SK-MEL-5 (cell line): ENCODE results near the gene CCDC28B. TPM values are rescaled to one million over a fixed set of nuclear protein-coding genes. Genes with fewer than 3 reads are reported as not detected.
"Not testable (repeated sequence)": the region's sequence is repeated elsewhere in the genome, so short reads cannot be mapped to it uniquely, and the experiment has no call there.

Experiments
- DNase-seq: peaks from one replicate; pipeline ENCODE4 v3.0.0-alpha.2; 2016; ENCODE audit warnings: low read depth, low spot score
- in situ Hi-C: cut with HindIII; loops from 2 replicates; pipeline ENCODE4 v1.10.0; 2016; ENCODE audit warnings: low sequenced_read_pairs, high pct_unique_total_duplicates, low pct_unique_long_range_greater_than_20kb
- polyA plus RNA-seq, 2 experiments: library from polyadenylated mRNA; depleted of rRNA; stranded (reverse); fragments of >200 nt; gene quantifications; 2 replicates each; pipeline ENCODE4 v1.2.3, GENCODE V29; 2015
- total RNA-seq: library from RNA; depleted of rRNA; stranded (reverse); fragments of >200 nt; shearing (Covaris generic); gene quantifications from 2 replicates; pipeline ENCODE4 v1.2.3, GENCODE V29; 2014; rRNA removed

CCDC28B gene
- 8.6 and 12.2 TPM in 2 replicates for total RNA-seq
- 6.0 and 6.5 TPM in 2 replicates for polyA plus RNA-seq (2015; cell fraction: cytosol; rRNA removed)
- polyA plus RNA-seq (2015; cell fraction: nucleus; rRNA removed): 1.7 and 8.2 TPM in 2 replicates

GRCh38 chr1:32200226-32201010, at the start of gene CCDC28B:
Gene CCDC28B, plus strand, starts transcription at chr1:32200595. Its CDS starts 1,341 bp downstream, at chr1:32201936.
- peak; percentile 51 for DNase-seq
- in situ Hi-C loops: no loop called here

DNA sequence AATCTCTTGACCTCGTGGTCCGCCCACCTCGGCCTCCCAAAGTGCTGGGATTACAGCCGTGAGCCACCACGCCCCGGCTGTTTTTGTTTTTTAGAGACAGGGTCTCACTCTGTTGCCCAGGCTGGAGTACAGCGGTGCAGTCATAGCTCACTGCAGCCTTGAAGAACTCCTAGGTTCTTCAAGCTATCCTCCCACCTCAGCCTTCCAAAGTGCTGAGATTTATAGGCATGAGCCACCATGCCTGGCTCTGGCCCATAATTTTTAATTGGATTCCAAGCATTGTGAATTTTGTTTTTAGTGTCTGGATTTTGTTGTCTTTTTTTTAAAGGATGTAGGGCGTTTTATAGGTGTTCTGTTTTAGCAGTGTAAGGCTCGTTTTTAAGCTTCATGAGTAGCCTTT, 49.5 kb upstream of the CCDC28B start:
- in situ Hi-C loops: no loop called here
- DNase-seq: no peak

GRCh38 chr1:32151319-32151787, 49.0 kb upstream of the CCDC28B start:
- in situ Hi-C loops: no loop called here
- DNase-seq: no peak

DNA sequence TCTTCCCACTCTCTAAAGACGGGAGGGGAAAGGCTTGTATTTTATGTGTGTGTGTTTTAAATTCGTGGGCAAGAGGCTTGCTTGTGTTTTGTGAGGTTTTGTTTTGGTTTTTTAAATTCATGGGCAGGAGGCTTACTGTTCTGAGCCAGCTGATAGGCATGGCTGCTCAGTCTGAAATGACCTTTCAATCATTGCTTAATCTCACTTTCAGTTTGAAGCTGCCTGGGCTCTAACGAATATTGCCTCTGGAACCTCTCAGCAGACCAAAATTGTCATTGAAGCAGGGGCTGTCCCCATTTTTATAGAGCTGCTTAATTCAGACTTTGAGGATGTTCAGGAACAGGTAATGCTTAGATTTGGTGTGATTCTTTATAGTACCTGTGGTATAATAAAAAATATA, 41.2 kb upstream of the CCDC28B start:
- no peak for DNase-seq
- in situ Hi-C loops: no loop called here

DNA sequence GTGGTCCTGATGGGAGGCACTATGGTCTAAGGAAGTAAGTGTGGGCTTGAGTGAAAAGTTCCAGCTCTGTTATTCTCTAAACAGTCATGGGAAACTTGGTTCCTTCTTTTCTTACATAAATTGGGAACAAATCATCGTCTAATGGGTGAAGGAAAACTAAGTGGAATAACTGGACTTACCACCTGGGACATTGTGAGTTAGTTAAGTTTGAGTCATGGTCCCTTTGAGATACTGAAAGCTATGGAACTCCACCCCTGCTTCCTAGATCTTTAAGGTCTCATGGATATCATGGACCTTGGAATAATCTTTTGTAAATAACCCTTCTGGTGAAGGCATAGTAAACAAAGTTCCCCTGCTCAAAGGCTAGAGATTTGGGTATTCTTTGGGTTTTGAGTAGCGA, 37.0 kb upstream of the CCDC28B start:
- no peak for DNase-seq
- in situ Hi-C loops: loop anchor here (10.0 kb wide), 1 partner anchor 49 kb away; no protein-coding TSS in a partner anchor

- in situ Hi-C loops: loop anchor here (10.0 kb wide), 1 partner anchor 51 kb away; no protein-coding TSS in a partner anchor
- not testable (repeated sequence) for DNase-seq
Observed at GRCh38 chr1:32165633-32166032, 34.8 kb upstream of the CCDC28B start.

GRCh38 chr1:32170991-32171390, 29.4 kb upstream of the CCDC28B start:
- in situ Hi-C loops: no loop called here
- DNase-seq: no peak

- in situ Hi-C loops: no loop called here
- no peak for DNase-seq
Observed at GRCh38 chr1:32172621-32173245, 27.7 kb upstream of the CCDC28B start.

DNA sequence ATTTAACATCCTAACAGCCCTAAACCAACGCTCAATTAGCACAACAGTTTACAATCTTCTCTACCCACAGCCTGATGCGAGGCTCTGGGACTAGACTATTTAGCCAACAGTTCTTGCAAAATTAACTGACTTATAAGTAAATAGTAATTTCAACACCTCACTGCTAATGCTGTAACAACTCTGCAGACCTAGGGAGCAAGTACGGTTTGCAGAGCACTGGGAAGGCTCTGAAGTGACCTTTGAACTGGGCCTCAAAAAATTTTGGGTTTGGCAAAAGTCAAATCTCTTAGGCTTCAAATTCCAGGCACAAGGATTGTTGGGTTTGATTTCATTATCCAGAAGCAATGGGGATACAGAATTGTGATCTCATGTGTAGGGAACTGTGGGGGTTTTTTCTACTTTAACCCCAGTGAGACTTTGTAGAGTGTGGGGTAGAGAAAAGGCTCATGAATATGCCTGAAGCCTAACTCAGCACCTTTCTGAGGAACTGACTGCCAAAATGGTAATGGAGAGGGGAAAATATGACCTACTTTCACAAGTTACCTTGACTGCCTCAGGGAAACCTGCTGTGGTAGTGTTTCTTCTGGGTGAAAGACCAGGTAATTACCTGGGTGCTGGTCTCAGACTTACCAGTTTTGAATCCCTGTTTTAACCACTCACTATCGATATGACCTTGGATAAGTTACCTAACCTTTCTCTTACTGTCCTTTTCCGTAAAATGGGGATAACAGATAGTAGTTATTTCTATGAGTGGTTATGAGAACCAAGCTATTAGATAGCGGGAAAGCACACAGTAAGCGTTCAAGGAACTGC, 21.8 kb upstream of the CCDC28B start:
- no peak for DNase-seq
- in situ Hi-C loops: no loop called here

DNA sequence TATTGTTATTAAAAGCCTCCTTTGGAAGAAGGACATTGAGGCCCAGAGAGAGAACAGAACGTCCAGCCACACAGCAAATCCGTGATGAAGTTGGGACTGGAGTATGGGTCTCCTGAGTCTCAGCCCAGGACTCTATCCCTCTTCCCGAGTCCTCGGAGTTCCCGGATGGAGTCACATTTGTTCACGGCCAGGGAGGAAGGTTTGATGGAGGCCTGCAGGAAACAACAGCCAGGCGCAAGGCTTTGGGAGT, 21.3 kb upstream of the CCDC28B start:
- no peak for DNase-seq
- in situ Hi-C loops: no loop called here

DNA sequence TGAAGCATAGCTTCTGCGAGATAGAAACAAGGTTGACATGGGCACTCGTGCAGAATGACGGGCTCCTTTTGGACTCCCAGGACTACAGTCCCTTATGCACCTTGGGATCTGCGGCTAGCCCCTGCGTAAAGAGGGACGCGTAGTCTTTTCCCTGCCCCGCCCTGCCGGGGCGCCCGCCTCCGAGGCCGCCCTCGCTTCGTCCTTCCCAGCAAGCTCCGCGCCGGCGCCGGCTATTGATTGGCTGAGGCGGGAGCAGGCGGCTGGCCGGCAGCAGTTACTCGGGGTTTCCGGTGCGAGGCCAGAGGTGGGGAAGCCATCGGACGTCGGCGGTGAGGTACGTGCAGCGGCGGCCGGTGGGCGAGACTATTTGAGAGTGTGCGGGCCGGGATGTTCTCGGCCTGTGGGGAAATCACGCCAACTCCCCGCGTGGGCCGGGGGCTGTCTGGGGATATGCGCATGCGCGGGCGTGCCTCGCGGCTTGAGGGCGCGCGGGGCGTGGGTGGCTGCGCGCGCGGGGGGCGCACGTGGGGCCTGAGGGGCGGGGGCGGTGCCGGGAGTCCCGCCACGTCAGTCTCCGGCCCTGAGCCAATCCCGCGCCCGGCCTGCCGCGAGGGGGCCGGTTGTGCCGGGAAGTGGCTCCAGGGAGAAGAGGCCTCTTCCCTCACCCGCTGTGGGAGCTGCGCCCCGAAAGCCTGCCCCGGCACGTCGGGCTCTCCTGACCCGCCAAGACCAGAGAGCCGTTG, 20.8 kb upstream of the CCDC28B start, which contains the start of gene TXLNA:
Gene TXLNA (plus strand): TSS at position 233 of the 743 bp plus-strand sequence. CDS start 671 bp downstream, outside the sequence.
- in situ Hi-C loops: no loop called here
- DNase-seq: peak; percentile 87

- peak; percentile 28 for DNase-seq
- in situ Hi-C loops: no loop called here
Observed at GRCh38 chr1:32180186-32181060, 20.0 kb upstream of the CCDC28B start.

- in situ Hi-C loops: no loop called here
Observed at GRCh38 chr1:32181065-32181464, 19.3 kb upstream of the CCDC28B start.

DNA sequence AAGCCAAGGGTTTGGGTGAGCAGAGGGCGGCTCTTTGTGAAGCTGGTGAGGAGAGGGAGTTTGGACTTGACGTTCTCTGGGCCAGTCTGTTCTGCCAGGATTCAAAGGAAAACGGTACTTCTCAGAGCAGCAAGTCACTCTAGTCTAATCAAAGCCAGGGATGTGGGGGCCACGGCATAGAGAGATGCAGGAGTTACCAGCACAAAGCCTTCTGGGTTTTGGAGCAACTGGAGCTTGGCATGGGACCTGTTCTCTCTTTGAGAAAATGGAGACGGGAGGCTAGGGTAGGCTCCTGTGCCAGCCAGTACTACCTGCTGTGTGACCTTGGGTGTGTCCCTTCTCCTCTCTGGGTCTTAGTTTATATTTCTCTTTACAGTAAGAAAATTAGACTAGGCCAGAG, 18.8 kb upstream of the CCDC28B start:
- in situ Hi-C loops: no loop called here

More at GRCh38 chr1:32181065-32181464, 19.3 kb upstream of the CCDC28B start:
- no peak for DNase-seq

DNA sequence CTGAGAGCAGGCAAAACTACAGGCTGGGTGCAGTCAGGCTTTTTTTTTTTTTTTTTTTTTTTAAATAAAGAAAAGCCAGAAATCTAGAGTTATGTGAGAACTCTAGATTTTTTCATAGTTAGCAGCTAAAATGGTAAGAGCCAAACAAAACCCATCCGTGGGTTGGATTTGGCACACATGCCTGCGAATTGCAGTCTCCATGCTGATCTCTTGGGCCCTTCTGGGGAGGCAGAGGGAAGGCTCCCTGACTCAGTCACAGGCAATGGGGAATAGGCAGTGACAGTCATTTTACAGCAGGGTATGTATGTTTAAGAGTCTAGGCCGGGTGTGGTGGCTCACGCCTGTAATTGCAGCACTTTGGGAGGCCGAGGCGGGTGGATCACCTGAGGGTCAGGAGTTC, 18.3 kb upstream of the CCDC28B start:
- in situ Hi-C loops: no loop called here
- DNase-seq: no peak

More for the DNA sequence above, 18.8 kb upstream of the CCDC28B start:
- DNase-seq: no peak

- DNase-seq: no peak
- in situ Hi-C loops: no loop called here
Observed at GRCh38 chr1:32184650-32185049, 15.7 kb upstream of the CCDC28B start.
